Measurements from ENCODE around the gene HNRNPUL2.
A peak's percentile ranks its signal among the peaks of the same experiment; 100 is the strongest.

The HNRNPUL2 gene

DNA sequence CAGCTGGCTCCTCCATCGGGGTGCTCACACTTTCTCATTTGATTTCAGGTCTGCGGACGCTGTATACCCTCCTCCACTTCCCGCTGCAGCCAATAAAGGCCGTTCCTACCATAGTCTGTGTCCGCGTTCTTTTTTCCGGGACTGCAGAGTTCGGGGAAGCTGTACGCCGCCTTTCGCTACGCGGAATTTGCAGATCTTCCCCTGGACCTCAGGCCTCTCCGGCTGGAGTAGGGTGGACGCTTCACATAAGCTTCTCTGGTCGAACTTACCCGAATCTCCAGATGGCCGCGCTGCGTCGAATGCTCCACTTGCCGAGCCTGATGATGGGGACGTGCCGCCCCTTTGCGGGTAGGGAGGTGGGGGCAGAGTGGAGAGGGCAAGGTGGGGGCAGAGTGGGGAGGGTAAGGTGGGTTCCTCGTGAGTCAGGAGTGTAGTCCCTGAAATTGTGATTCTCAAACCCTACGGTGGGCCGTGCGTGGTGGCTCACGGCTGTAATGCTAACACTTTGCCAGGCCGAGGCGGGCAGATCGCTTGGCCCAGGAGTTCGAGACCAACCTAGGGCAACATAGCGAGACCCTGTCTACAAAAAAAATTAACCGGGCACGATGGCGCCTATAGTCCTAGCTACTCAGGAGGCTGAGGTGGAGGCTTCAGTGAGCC lies 61.5 kb downstream of the HNRNPUL2 start:
- peak; percentile 57 for DNase-seq

GRCh38 chr11:62665075-62665598 lies 62.1 kb downstream of the HNRNPUL2 start, which contains the start of the genes C11orf98 and CSKMT:
Gene C11orf98, minus strand, starts transcription at chr11:62665210. Its CDS starts 41 bp downstream, at chr11:62665169.
Gene CSKMT, plus strand, starts transcription at chr11:62665312. Its CDS starts 568 bp downstream, at chr11:62665880.
- peak; percentile 95 for DNase-seq

GRCh38 chr11:62664405-62665074 lies 62.7 kb downstream of the HNRNPUL2 start:
- peak; percentile 62 for DNase-seq
